HG03354 (cell line): ENCODE data around the gene ABHD16A.

ENCODE experiments used
- ATAC-seq: cut with Tn5 transposase; IDR thresholded peaks from one replicate; pipeline ENCODE4 v1.9.1; 2021; ENCODE audit warnings: mild to moderate bottlenecking; ENCODE audit not compliant: unreplicated experiment, poor library complexity, severe bottlenecking

ABHD16A gene

DNA sequence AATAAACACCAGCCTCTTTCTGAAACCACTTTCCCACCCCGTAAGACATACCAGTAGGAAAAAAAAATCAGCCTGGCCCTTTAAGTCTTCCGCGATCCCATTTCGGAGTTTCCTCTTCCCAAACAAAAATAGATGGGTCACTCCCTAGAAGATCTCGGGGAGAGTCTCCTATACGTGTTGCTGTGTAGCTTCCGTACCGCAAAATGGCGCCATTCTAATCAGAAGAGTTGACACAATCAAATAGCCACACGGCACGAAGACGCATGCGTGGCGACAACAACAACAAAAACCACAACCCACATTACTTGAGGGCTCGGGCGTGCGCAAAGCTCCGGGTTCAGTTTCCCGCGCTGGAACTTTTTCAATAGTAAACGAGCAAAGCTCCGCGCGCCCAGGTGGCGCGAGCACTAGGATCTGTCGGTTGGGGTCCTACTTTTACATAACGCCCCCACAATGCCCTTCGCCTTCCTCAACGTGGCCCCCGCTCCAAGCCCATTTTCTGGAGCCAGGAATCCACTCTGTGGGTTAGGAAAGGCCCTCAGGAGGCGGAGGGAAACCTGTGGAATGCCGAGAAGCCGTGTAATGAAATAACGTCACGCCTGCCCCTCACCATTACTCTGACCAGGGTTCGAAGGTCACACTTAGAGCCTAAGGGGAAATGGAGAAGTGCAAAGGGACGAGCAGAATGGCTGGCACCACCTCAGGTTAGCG is 38.2 kb downstream of the ABHD16A start, which contains the start of gene GPANK1:
TSS of gene GPANK1 (minus strand) at position 208 of the 711 bp plus-strand sequence. CDS start 519 bp downstream, outside the sequence.
- no peak for ATAC-seq

DNA sequence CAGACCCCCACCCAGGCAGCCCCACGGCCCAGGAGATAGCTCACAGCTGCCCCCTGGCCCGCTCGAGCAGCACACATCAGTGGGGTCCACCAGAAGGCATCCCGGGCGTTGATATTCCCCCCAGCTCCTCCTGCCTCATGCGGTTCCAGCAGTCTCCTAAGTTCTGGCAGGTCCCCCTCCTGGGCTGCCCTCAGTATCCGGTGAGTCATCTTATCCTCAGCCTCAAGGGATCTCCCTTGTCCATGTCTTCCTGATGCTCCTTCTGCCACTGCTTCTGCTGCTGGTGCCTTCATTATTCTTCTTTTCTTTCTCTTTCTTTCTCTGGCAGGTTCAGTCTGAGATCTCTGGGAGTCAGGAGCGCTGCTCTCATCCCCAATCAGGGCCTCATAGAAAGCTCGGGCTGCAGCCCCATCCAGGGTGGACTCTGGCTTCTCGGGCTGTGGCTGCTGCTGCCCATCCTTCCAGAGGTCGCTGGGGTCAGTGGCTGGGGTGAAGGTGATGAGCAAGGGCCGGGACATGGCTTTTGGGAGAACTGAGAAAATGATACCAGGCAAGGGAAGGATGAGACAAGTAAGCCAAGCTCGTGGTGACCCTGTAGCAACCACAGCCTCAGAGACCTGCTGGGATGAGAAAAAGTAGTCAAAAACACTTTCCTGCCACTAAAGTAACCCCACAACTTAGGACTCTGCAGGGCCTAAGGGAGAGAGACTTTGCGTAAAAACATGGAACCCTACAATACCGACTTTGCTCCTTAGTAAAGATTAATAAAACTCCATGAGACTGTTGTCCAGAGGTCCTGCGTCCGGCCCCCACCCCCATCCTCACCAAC is 38.9 kb downstream of the ABHD16A start:
- no peak for ATAC-seq

DNA sequence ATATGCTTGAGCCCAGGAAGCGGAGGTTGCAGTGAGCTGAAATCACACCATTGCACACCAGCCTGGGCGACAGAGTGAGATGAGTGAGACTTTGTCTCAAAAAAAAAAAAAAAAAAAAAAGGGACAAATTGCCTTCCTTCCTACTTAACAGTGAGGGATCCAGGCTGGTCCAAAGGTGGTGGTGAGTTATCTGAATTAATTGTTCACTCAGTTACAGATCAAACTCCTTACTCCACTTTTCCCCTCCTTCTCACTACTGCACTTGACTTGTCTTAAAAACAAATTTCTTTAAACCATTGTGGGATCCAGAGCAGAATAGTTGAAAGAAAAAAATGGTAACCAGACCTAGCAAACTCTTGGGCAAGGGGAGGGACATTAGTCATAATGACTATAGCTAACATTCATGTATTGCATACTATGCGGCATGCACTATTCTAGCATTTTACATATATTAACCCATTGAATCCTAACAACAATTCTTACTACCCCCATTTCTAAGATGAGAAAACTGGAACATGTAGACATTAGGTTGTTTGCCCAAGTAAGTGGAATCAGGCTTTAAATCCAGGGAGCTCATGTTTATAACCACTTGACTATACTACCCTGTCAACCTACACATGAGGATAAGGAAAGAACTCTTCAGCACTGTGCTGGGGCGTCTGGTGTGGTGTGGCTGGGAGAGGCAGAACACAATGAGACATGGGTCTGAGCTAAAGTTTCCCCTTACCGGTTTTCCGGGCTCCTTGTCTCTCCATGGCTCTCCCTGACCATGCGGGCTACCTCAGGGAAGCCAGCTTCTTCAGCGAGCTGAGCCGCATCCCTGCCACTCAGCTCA is 39.8 kb downstream of the ABHD16A start:
- ATAC-seq: no peak

DNA sequence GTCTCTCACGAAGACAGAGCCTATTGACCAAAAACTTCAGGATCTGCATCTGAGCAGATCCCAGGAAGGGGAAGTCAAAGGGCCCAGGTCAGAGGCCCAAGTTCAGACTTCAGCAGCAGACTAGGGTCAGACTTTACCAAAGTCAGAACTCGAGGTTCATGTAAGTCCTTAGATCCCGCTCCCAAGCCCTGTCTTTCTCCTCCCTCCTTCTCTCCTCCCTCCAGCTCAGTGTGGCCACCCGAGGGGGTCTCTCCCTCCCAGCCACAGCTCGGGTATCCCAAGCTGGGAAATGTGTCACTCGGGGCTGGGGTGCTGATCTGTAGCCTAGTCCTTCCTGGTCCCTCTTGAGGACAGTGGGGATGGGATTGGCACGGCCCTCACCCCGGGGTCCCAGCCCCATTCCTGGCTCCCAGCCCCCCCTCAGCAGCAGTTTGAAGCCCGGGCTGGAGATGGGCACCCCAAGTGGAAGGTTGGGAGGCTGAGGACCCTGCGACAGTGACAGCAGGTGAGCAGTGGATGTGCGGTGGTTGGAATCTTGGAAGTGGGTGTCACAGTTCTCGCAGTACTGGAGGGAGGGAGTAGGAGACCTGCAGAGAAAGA is 40.9 kb downstream of the ABHD16A start:
- no peak for ATAC-seq

DNA sequence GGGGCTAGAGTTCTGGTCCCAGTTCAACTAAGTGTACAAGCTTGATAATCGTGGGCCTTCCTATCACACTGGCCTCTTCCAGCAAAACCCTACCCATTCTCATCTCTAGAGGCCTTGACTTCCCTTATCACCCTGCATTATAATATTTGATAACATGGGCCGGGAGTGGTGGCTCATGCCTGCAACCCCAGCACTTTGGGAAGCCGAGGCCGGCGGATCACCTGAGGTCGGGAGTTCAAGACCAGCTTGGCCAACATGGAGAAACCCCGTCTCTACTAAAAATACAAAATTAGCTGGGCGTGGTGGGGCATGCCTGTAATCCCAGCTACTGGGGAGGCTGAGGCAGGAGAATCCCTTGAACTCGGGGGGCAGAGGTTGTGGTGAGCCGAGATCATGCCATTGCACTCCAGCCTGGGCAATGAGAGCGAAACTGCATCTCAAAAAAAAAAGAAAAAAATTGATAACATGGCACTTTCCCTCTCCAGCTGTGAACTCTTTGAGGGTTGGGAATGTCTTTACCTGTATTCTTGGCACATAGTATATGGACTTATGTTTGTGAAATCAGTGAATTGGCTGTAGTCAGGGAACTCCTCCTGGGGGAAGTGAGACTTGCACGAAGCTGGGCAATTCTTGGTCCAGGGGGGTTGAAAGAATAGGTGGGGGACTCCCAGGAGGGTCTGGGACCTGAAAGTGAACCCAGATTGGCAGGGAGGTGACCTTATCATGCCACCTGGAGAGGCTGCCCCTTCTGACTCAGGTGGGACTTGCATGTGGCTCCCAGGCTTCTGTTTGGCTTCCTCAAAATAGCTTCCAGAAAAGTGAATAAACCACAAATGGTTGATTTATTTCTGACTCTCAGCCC is 41.6 kb downstream of the ABHD16A start:
- ATAC-seq: no peak

DNA sequence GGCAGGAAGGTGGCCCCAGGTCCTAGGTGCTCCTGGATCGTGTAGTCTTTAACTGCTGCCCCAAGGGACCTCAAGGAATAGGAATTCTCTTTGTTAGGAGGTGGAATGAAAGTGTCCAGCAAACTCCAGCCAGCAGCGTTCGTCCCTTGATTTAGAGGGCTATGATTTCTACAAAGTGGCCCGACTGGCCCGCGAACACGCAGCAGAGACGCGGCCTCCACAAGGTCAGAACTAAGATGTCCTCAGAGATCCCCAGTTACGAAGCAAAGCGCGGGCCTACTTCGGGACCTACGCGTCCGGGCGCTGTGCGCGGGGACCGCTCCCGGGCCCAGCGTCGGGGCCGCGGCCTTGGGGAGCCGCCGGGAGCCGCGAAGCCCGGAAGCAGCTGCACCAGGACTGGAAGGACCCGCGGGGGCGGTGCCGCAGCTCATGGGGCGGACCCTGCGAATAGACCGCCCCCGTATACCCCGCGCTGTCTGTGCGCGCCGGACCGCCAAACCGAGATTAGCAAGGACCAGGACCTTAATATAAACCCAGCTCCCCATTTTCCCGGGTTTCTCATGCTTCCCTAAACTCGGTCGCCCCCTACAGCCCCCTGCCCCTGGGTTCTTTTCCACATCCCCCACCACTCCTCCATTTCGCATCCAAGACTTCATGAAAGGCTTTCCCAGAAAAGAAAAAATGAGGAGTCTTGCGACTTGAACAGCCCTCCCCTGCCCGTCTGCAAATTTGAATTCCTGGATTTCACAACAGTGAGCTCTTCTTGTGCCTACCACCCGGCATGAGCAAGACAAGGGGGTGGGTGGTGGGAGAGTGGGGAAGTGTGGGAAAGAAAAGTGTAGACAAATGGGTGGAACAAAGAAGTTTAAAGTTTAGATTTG is 42.5 kb downstream of the ABHD16A start, which contains the start of gene C6orf47:
TSS of gene C6orf47 (minus strand) at position 398 of the 881 bp plus-strand sequence. CDS start 831 bp downstream, outside the sequence.
- ATAC-seq: peak; percentile 47

DNA sequence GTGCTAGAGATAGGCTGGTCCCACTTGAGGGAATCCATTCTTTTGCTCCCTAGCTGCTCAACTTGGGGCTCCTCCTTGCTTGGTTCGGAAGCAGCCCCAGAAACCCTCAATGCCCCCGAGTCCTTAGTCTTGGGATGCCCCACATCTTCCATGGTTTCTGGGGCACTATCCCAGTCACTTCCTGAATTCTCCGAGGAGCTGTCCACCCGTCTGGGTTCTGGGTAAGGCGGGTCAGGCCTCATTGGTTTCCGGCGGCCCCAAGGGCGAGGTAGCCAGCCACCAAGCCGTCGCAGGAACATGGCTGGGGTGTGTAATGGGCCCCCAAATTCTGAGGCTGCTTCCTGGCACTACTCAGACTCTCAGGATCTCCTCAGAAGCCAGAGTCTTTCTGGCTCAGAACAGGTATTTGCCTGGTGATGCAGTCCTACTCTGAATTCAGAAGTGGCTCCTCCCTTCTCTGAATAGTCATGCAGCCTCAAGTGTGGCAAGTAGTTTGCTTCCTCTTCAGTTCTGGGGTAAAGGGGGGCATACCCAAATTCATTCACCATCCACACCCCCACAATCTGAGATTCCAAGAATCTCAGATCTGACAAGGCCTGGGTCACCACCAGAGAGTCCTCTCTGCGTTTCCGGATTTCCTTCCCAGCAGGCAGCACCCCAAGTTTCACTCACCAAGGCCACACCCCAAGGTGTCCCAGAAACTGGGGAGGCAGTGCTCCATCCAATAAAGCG is 43.3 kb downstream of the ABHD16A start:
- no peak for ATAC-seq

DNA sequence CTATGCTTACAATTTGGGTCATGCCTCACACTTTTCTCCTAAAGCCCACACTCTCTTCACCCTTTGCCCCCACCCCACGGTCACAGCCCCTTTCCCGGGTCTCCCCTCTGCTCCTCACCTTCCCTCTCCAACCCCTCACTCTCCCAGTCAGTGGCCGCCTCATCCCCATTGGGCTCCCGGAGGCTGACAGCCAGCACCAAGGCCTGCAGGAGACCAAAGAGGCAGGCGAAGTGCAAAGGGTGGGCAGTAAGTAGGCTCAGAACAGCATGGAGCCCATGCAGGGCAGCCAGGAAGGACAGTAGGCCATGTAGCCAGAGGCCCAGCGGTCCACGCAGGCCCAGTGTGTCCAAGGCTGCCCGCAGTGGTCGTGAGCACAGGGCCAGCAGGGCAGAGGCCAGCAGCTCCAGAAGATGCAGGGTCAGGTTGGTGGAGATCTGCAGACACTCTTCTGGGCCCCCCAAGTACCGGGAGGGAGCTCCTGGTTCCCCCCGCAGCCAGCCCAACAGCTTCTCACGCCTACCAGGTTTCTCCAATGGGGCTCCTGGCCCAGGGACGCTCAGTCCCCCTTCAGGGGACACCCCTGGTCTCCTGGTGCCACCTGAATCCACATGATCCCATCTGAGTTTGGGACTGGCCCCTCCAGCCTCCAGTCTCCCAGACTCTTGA is 44.0 kb downstream of the ABHD16A start:
- ATAC-seq: no peak

DNA sequence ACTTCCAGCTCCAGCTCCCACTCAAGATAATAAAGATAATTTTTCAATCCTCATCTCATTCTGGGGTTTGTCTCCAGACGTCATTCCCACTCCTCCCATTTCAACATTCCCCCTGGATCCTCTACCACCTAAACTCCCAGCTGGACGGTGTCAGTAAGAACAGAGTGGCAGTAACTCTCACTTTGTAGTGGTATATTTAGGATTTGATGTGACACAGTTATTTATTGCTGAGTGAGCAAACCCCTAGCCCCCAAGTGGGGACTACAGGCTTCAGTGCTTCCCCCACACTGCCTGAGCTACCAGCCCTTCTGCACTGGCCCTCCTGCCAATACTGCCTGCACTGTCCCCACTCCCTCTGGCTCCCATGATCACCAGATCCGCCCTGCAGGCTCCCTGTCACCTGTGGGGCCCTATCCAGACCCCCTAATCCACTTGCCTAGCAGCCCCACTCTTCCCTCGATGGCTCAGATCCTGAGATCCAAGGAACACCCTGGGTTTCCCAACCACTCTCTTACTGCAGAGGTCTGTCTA is 44.9 kb downstream of the ABHD16A start:
- ATAC-seq: no peak

DNA sequence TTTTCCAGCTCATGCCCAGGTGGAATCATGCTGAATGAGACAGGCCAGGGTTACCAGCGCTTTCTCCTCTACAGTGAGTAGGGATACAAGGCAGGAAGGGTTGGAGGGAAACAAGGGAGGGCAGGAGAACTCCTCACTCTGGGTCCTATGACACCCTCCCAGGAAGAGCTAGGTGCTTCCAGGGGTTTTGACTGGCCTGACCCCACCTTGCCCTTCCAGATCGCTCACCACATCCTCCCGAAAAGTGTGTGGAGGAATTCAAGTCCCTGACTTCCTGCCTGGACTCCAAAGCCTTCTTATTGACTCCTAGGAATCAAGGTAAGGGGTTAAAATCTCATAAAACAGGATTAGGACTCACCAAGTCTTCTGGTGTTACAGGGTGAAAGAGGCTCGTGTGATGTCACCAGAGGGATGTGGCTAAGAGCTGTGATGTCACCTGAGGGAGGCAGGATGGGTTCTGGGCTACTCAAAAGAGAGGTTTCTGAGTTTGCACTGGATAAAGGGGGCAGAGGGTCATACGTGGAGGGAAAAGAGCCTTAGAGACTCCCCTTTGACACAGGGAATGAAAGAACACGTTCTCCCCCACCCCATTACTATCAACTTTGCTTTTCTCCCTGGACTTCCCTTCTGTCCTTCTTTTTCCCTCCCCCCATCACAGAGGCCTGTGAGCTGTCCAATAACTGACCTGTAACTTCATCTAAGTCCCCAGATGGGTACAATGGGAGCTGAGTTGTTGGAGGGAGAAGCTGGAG is 45.5 kb downstream of the ABHD16A start:
- no peak for ATAC-seq

DNA sequence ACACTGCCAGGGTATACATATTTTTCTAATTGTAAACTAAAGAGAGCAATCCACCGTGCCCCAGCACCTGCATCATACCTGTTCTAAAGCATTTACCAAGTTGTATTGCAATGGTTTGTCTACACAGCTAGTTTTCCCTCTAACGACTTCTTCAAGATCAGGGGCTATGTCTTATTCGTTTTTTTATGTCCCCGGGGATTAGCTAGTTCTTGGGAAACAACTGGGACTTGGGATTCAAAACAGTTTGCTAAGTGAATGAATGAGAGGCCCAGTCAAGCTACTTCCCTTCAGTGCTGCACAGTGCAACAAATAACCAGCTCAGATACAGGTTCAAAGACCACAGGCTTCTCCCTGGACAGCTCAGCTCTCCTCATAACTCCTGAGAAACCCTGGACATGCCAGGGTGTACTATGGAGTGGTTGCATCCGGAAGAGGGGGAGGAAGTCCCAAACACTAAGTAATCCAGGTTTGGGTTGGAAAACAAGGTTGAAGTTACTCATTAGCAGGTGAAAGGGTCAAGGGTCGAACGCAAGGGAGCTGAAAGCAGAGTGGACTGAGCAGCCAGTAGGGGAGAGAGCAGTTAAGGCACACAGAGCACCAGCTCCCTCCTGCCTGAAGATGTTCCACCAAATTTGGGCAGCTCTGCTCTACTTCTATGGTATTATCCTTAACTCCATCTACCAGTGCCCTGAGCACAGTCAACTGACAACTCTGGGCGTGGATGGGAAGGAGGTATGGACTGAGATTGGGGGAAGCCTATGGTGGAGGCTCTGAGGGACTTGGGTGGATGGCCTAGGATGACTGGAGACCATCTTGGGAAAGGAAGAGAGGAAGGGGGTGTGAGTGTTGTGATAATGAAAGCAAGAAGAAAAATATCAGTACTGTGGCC is 47.5 kb downstream of the ABHD16A start, which contains the start of gene APOM:
TSS of gene APOM (plus strand) at position 546 of the 889 bp plus-strand sequence. CDS start at position 619, 73 bp downstream.
- no peak for ATAC-seq

DNA sequence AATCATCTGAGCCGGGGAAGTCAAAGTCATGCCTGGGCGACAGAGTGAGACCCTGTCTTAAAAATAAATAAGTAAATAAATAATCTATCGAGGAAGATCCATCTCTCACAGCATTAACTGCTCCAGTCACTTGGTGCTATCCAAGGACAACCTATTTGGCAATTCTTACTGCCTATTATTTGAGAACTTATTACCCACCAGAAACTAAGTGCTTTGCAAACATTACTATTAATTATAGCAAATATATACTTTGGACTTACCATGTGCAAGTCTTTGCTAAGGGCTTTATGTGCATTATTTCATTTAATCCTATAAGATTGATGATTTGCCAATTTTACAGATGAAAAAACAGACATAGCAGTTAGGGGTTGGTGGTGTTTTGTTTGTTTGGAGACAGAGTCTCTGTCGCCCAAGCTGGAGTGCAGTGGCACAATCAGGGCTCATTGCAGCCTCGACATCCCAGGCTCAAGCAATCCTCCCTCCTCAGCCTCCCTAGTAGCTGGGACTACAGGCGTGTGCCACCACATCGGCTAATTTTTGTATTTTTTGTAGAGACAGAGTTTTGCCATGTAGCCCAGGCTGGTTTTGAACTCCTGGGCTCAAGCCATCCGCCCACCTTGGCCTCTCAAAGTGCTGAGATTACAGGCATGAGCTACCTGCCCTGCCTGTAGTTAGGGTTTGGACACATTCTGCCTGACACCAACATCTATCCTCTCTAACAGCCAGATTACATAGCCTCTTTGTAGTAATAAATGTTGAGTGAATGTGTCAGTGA is 48.4 kb downstream of the ABHD16A start:
- no peak for ATAC-seq

DNA sequence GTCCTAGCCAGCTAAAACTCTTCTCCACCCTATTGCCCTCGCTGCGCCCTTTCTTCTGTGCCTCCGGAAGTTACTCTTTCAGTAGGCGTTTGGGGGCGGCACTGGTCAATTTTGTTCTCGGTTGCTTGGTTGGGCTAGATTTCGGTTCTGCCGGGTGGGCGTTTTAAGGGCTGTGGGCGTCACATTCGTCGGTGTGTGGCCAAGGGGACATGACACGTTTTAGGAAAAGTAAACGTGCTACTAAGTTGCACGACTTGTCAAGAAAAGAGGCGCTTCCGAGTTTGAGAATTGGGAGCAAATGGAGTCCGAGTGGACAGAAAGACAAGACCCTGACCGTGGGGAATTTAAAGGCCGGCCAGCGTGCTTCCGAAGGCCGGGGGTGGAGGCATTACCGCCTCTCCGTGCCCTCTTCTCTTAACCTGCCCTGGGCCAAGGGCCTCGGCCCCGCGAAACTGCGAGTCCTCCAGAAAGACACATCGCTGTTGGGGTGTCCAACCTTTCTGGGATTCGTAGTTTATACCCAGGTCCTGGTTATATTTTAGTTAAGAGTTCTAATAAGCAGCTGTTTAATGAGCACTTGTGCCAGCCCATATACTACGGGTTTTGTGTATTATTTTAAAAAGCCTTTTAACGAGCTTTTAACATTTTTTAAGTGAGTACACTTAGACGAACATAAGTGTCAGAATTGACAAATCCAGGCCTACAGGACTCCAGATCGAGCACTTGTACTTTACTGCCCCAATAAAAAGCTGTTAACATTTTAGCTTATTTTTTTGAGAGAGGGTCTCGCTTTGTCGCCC is 50.0 kb downstream of the ABHD16A start:
- ATAC-seq: peak; percentile 70
